ENCODE measurements around the gene PPFIBP2. TPM values are rescaled to one million over a fixed set of nuclear protein-coding genes. Genes with fewer than 3 reads are reported as not detected.

Gene PPFIBP2
- polyA plus RNA-seq, 10 donors = 35.3 to 76.8 (median 45.7) TPM

DNA sequence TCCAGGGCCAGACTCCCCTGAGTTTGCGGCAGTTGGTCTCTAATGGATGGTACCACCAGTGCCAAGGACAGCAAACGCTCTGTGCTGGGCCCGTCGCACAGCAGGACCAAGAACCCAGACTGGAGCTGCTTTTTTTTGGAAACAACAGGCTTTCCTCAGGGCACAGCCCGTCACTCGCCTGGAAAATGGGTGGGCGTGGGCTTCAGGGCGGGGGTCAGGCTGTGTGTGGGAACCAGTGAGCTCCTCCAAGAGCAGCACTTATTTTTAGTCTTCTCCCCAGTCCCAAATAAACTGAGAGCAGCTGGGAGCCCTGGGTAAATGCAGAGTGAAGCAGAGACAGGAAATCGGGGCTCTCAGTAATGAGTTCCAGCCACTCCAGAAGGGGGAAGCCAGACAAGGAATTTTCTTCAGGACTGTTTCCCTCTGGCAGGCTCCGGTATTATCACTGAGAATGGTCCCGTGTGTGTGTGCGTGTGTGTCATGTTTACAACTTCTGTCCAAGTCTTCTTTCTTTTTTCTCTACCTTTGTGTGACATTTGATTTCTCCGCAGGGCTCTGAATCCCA lies 63.0 kb downstream of the PPFIBP2 start:
- DNase-seq = peak; percentile 76 to 91 (median 79)

DNA sequence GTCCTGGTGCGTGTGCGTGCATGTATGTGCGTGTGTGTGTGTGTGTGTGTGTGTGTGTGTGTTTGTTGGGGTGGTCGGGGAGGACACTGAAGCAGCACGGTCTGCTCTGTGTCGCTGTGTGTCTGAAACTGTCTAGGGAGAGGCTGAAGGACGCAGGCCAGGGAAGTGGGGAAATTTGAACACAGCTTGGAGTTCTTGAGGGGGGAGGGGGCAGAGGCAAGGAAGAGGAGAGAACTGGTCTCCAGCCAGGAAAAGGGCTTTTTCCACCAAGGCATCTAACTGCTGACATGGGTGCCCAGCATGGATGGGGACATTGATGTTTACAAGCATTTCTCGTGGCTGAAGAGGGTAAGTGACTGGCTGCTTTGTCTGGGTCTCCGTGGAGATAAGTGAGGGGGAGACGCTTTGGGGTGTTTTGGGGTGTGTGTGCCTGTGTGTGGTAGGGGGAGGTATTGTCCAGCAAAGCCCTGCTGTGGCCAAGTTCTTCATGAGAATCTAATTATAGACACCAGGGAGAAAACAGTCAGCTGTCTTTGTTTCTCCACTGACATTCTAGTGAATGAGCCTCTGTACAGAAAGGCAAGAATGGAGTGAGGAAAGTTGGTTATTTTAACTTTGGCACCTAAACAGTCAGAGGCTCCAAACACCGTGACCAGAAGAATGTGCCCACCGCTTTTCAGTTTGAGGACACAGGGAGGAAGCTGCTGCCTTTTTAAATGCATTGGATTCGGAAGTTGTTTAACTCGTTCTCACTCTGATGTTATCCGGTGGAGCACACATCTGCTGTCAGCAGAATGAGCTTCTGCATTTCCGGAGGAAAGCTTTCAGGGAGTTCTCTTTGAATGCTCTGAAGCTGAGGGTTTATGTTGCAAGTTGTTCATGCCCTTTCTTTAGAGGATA lies 63.7 kb downstream of the PPFIBP2 start:
- DNase-seq = peak; percentile 60 to 87 (median 70)

DNA sequence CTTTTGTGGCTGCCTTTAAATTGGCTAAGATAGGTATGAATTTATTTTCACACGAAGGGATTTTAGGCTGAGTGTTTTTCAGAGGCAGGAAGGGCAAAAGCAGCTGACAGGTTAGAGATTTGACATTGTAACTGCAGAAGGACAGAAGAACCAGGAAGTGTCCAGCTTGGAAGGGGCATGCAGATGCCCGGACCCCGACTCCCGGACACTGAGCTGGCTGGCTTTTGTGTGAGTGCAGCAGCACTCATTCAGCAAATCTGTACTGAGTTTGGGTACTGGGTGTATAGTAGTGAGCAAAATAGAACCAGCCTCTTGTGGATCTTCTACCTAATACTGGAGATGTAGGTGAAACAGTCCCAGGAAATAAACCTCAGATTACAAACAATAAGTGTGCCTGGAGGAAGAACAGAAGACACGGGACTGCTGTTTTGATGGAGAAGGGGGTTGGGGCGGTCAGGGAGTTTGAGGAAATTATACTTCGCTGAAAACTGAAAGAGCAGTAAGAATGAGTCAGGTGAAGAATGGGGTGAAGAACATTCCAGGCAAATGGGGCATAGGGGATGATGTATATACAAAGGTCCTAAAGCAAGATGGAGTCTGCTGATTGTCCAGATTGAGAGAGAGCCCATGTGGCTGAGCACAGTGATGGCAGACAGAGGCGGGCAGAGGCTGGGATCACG lies 64.6 kb downstream of the PPFIBP2 start:
- no peak for DNase-seq

DNA sequence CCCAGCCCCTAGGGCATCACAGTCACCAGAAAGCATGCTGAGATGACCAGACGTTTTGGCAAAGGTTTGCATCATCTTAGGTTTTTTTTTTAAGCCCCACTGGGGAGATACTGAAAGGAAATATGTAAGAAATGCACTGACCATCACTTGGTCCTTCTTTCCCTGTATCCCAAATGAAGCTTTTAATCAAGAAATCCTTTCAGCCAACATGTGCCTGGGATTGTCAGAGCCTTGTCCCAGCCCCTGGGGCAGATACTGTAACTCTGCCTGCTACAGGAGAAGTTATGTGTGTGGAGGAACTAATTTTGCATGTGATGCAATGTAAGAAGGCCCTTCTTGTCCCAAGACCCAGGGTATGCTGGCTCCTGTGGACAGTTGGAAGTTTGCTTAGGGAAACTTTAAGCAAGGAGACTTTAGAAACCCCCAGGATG lies 65.6 kb downstream of the PPFIBP2 start:
- peak; percentile 52 to 78 (median 68) for DNase-seq

DNA sequence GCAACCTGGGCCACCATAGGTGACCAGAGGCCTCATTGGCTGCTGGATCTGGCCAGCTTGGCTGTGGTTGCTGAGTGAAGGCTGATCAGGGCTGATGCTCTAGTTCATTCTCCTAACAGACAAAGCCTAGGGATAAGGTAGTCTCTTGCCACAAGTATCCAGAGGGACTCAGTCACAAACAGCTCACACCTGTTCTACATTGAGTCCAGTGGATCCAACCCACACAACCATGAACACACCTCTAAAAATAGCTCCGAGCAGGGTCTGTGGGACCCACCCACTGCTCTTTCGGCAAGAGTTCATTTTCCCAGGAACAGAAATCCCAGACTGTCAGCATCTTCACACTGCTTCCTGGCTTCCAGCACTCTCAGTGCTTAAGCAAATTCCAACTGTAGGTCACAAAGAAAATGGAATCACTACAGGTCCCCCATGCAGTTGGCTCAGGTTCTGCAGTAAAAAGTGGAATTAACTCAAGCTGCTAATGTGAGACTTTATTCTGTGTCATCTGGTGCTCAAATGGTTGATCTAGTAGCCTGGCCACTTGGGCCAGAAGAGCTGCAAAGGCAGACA lies 67.3 kb downstream of the PPFIBP2 start:
- DNase-seq = peak in 1 of 3 donors; percentile 58

DNA sequence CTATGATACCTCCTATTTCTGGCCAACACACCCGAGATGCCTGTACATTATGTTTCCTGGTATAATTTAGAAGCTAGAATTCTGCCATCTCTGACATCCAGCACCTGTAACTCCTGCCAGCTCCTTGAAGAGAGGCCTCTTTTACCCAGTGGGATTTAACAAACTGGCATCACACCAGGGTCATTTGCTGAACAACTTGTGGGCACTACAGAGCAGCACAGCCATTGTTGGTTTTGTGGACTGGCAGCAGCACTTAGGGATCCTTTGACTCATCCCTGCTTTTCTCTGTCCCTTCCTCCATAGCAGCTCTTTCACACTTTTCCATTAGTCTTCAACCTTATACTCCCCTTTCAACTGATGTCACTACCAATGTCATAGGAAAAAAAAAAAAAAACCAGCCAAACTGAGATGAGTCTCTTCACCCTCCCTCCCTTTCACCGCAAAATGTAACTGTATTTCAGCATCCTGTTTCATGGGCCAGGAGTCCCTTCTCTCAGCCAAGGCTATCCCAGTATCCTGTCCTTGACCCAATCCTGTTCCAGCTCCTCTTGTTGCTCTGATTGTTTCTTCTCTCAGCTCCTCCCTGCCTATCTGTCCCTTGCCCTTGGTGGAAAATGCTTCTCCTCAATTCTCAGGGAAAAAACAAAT lies 68.7 kb downstream of the PPFIBP2 start:
- peak in 1 of 3 donors; percentile 53 for DNase-seq

- no peak for DNase-seq
Observed at GRCh38 chr11:7583248-7583647, 69.4 kb downstream of the PPFIBP2 start.

GRCh38 chr11:7584910-7585309 lies 71.1 kb downstream of the PPFIBP2 start:
- DNase-seq = no peak

DNA sequence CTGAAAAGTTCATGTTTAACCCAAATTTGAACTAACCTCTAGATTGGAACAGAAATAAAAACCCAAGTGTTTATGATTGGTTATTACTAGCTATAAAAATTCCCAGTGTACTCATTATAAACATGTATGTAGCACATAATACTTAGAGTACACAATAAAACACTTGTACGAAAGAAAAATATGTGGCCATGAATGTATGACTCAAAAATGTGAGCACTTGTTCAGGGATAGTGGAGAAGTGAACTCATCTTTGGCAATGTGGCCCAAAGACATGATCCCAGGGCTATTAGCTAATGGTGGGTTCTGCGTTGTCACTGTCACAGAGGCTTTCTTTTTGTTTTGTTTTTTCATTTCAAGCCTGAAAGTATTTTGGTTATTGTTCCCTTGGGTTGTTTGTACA lies 72.0 kb downstream of the PPFIBP2 start:
- no peak for DNase-seq

DNA sequence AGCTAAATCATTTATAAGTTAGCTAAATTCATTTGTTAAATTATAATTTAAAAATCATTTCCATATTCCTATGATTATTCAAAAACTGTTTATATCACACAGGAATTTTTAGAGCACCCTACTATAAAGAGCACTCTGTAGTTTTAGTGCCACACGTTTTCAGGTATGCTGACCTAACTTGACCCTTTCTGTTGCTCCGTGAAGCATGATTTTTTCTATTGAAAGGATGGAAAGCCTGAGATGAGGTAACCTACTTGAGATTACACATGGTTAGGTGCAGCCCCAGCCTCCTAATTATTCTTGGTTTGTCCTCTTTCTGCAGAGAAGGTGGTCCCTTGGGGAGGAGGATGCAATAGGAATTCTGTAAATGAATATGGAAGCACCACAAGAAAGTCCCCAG lies 72.6 kb downstream of the PPFIBP2 start:
- DNase-seq = no peak

DNA sequence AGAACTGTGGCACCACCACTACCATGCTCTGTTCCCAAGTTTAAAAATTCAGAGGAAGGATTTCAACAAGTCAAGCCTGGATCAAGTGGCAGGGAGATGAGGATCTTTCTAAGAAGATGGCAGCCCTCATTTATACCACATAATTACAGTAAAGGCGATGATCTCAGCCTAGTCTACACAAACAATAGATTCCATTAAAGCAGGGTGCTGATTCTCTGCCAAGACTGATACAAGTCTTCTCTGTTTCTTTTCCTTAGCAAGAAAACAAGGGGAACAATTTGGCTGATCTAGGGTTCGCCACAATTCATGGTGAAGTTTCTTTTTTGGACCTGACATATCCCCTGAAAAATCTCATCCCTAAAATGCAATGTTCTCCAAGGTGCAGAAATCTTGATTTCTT lies 73.9 kb downstream of the PPFIBP2 start:
- DNase-seq = no peak

DNA sequence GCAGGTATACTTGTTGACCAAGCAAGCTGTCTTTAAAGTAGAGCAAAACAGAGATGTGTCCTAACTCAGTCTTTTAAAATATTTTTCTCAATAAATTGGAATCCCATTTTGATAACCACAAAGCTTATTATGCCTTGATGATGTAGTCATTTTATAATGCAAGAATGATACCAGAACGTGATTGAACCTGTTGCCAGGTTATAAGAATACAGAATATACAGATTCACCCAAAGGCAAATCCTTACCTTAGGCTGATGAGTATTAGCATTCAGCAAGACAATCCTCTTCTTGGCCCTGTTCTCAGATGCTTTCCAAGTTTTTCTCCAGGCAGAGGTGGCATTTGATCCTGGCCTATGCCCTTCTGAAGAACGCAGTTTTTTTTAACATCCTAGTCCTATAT lies 76.1 kb downstream of the PPFIBP2 start:
- DNase-seq = no peak

GRCh38 chr11:7590529-7590928 lies 76.7 kb downstream of the PPFIBP2 start:
- DNase-seq = no peak

DNA sequence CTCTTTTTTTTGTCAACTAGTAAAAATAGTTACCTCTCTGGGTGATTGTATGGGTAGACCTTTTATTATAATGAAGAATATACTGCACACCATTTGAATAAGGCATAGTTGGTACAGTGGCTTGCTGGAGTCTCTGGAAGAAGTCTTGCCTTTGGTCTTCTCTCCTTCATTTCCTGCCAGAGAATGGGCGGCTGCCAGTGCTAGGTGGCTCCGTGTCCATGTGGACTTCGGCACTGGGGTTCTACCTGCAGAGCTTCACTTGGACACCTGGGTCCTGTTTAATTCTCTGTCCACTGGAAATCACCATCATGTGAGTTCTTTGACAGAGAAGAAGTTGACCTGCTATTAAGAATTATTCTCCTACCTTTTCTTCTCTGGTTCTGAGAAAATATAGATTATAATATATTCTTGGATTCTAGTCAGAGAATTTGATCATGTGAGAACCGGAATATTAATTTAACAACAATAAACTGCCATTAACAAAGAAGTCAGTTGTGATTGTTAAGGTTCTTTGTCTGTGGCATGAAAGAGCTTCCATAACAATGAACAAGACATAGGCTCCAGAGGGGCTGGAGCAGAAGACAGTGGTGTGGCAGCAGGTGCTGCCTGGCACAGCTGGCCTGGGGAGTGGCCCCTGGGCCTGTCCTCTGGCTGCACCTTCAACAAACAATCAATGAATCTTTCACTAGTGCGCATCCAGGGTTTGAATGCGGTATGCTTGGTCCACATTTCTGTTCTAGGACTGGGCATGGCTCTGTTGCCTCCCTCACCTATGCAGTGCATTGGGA lies 77.5 kb downstream of the PPFIBP2 start:
- no peak for DNase-seq

DNA sequence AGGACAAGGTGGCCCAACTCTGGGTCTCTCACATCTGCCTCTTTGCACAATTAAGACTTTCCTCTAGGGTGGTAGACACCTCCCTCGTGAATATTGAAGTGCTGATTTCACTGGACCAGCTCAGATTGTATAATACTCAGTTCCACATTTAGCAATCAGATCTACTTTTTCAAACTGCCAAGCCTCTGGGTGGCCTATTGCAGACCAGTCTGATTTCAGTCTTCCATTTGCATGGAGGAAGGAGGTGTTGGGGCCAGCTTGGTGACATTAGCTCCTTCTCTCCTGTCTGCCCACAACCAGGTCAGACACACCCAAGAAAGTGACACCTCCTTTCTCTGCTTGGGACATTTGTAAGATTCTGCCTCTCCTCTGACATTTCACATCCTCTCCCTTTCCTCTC lies 78.2 kb downstream of the PPFIBP2 start:
- DNase-seq = no peak

DNA sequence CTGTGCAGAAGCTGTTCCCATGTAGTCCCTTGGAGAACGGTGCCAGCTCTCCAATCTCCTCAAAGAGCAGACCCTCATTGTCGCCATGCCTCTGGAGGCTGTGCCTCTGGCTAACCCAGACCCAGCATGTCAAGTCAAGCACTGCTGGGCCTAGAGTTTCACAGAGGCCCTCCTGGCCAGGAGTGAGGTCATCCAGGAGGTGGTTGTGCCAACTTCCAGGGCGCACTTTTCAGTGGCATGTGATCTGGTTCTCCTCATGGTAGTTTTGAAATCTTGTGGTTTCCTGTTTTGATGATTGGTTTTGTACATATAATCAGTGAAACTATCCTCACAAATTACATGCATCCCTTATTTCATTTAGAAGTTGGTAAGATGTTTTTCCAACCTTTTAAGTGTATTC lies 78.9 kb downstream of the PPFIBP2 start:
- no peak for DNase-seq

DNA sequence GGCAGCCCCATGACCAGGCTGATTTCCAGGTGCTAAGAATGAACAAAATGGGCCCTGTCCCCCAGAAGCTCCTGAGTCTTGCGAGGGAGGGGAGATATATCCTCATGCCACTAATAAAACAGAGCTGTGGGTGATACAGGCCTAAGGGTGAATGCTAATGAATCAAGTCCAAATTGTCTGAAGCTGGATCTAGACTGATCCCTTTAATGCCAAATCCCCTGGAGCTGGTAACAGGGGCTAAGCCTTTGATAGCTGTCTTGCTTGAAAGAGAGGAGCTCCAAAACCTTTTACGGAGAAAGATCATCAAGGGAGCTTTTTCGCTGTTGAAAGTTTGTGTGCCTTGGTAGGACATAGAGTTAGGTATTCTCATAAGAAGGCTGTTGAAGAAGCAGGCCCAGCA lies 79.7 kb downstream of the PPFIBP2 start:
- no peak for DNase-seq

DNA sequence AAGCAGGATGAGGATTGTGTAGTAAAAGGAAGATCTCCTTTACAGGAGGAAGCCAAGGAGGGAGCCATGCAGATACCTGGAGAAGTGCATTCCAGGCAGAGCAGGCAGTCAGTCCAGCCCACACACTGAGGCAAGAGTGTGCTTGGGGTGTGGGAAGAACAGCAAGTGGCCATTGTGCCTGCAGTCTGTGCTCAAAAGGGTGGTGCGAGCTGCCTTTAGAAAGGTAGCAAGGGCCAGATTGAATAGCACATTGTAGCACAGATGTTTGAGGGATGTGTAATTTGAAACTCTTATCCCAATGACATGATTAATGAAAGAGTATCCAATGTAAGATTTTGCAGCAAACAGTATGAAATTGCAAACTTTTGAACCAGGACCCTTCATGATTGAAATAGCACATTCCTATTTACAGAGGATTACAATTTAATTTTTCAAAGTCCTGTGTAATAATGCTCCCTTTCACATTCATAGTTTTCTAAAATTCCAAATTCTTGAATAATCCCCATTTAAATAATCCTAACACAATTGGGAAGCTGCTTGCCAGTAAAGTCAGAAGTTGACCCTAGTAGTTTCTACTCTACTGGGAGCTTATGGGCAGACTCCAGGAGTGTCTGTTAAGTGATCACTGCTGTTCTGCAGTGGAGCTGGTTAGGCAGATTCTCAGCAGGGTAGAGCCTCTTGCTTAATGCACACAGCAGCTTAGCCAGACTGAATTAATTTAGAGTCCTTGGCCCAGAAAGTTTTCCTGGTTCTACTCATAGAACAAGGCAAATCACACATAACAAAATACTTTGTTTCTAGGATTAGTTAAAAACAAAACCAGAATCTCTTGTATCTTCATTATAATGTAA lies 81.4 kb downstream of the PPFIBP2 start:
- DNase-seq = peak in 1 of 3 donors; percentile 41

- no peak for DNase-seq
Observed at GRCh38 chr11:7595951-7596350, 82.2 kb downstream of the PPFIBP2 start.

DNA sequence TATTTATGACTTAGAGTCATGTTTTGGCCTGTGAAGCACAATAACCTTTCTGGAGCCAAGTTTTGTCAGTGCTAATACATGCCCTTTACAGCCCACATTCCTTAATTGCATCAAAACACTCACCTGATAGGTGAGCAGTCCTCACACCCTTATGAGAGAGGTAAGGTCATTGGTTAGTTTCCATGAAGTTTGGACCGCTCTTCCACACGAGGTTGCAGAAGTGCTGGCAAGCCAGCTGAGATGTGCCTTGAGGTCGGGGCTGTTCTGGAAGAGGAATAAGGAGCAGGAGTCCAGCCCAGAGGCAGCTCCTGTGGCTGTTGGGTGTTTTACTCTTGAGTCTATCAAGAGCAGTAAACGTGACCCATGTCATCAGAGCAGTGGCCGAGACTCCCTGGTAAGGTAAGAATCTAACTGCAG lies 83.2 kb downstream of the PPFIBP2 start:
- no peak for DNase-seq

Data from muscle of back (tissue), 11 donors.